A549 (cell line): ENCODE results near the gene SMG9. TPM values are rescaled to one million over a fixed set of nuclear protein-coding genes. Genes with fewer than 3 reads are reported as not detected.

Experiments used
- ATAC-seq, 2 experiments: fragments of 200-7000 bp in 1 of 2; fragments of >200 bp in 1 of 2; cut with Nextera tagmentation in 1 of 2; cut with Tn5 transposase in 1 of 2; 3 replicates each; pipeline versions ENCODE4 v1.8.0 to v1.9.1; 2018 to 2020; ENCODE audit warnings: mild to moderate bottlenecking in 1 of 2, moderate library complexity in 1 of 2
- CTCF ChIA-PET: fragments of 300-600 bp; sonication (Branson Sonifier 250); formaldehyde crosslinking; extraction: SDS; loops from one replicate; lab custom pipeline; 2021; ENCODE audit warnings: antibody characterized with exemption, inconsistent platforms; lab: Yijun Ruan, JAX
- POLR2A ChIA-PET: fragments of 350-600 bp; formaldehyde crosslinking; extraction: SDS; loops from one replicate; lab custom pipeline; 2021; ENCODE audit warnings: antibody characterized with exemption, inconsistent platforms; lab: Yijun Ruan, JAX
- DNase-seq, 2 experiments: peaks; one replicate each; pipeline versions ENCODE4 v3.0.0 to v3.0.0-alpha.2; 2011 to 2016; ENCODE audit warnings: low read depth in 1 of 2, low spot score in 1 of 2
- FAIRE-seq: peaks from 2 replicates; lab custom pipeline; 2011; peaks lifted over from hg19 to GRCh38; lab: Jason Lieb, UNC
- H3K27ac ChIP-seq, 2 experiments: fragments of >200 bp; sonication (Bioruptor Twin); formaldehyde crosslinking; 3 replicates each; pipeline ENCODE4 v1.5.1; 2016 to 2017
- H3K4me1 ChIP-seq: fragments of >200 bp; sonication (Bioruptor Twin); formaldehyde crosslinking; 3 replicates; pipeline ENCODE4 v1.6.1; 2016
- H3K4me2 ChIP-seq: fragments of >200 bp; sonication (Bioruptor Twin); formaldehyde crosslinking; 3 replicates; pipeline ENCODE4 v1.6.1; 2016
- H3K4me3 ChIP-seq: fragments of >200 bp; sonication (Bioruptor Twin); formaldehyde crosslinking; 3 replicates; pipeline ENCODE4 v1.5.1; 2016
- H3K9me3 ChIP-seq: fragments of >200 bp; sonication (Bioruptor Twin); formaldehyde crosslinking; 3 replicates; pipeline ENCODE4 v1.6.1; 2016
- CEBPB ChIP-seq, 2 experiments: fragments of >200 bp in 1 of 2; sonication (Bioruptor Twin) in 1 of 2; formaldehyde crosslinking in 1 of 2; IDR thresholded peaks; 2 replicates each; pipeline ENCODE4 v1.6.1; 2012 to 2016
- CHD2 ChIP-seq: fragments of 150-350 bp; IDR thresholded peaks from 2 replicates; pipeline ENCODE4 v1.6.1; 2014; ENCODE audit warnings: low read length; ENCODE audit not compliant: partially characterized antibody
- CTCF ChIP-seq: fragments of >200 bp; sonication (Bioruptor Twin); formaldehyde crosslinking; IDR thresholded peaks from 3 replicates; pipeline ENCODE4 v1.5.1; 2016
- EHF ChIP-seq: fragments of 250-450 bp; sonication (Bioruptor Pico); IDR thresholded peaks from 2 replicates; pipeline ENCODE4 v1.5.0; 2020; ENCODE audit warnings: mild to moderate bottlenecking
- ELK1 ChIP-seq: fragments of 150-350 bp; IDR thresholded peaks from 2 replicates; pipeline ENCODE4 v1.6.1; 2014; ENCODE audit warnings: low read depth, mild to moderate bottlenecking, low read length
- FOXS1 ChIP-seq: fragments of 250-450 bp; sonication (Bioruptor Pico); IDR thresholded peaks from 2 replicates; pipeline ENCODE4 v1.5.0; 2020; ENCODE audit warnings: mild to moderate bottlenecking, moderate library complexity
- HOXA7 ChIP-seq: fragments of 250-450 bp; sonication (Bioruptor Pico); IDR thresholded peaks from 2 replicates; pipeline ENCODE4 v1.5.0; 2020; ENCODE audit warnings: mild to moderate bottlenecking, moderate library complexity
- HOXB5 ChIP-seq: fragments of 250-450 bp; sonication (Bioruptor Pico); IDR thresholded peaks from 2 replicates; pipeline ENCODE4 v1.5.0; 2020; ENCODE audit warnings: mild to moderate bottlenecking, moderate library complexity
- KDM5A ChIP-seq: fragments of 200-600 bp; sonication (generic); IDR thresholded peaks from 2 replicates; pipeline ENCODE4 v1.6.1; 2016; ENCODE audit warnings: antibody characterized with exemption, mild to moderate bottlenecking
- MAX ChIP-seq: IDR thresholded peaks from 2 replicates; pipeline ENCODE4 v1.6.1; 2012
- MYC ChIP-seq: IDR thresholded peaks from 2 replicates; pipeline ENCODE4 v1.6.1; 2012; ENCODE audit warnings: mild to moderate bottlenecking, inconsistent platforms, low read length, improper control_type of control experiment, borderline replicate concordance
- PHF8 ChIP-seq: fragments of 200-600 bp; sonication (generic); IDR thresholded peaks from 2 replicates; pipeline ENCODE4 v1.6.1; 2016; ENCODE audit warnings: low read depth, mild to moderate bottlenecking, antibody characterized with exemption, moderate library complexity, borderline replicate concordance
- POLR2A ChIP-seq: IDR thresholded peaks from 2 replicates; pipeline ENCODE4 v1.6.1; 2012; ENCODE audit warnings: mild to moderate bottlenecking, low read length
- POLR2AphosphoS2 ChIP-seq: conservative IDR thresholded peaks from 2 replicates; pipeline ENCODE4 v1.6.1; 2012; ENCODE audit warnings: low read length, improper control_type of control experiment, inconsistent platforms
- RAD21 ChIP-seq, 2 experiments: fragments of >200 bp in 1 of 2; sonication (Bioruptor Twin) in 1 of 2; formaldehyde crosslinking in 1 of 2; IDR thresholded peaks in 1 of 2; conservative IDR thresholded peaks in 1 of 2; 2 replicates in 1 of 2; 3 replicates in 1 of 2; pipeline ENCODE4 v1.6.1; 2012 to 2018; ENCODE audit warnings: inconsistent platforms in 1 of 2
- RARB ChIP-seq: fragments of 250-450 bp; sonication (Bioruptor Pico); IDR thresholded peaks from 2 replicates; pipeline ENCODE4 v1.8.0; 2021; ENCODE audit warnings: mild to moderate bottlenecking, moderate library complexity
- SMC3 ChIP-seq: fragments of >200 bp; sonication (Bioruptor Twin); formaldehyde crosslinking; IDR thresholded peaks from 3 replicates; pipeline ENCODE4 v1.6.1; 2018; ENCODE audit warnings: inconsistent platforms
- SREBF2 ChIP-seq: fragments of 450-650 bp; IDR thresholded peaks from 2 replicates; pipeline ENCODE4 v1.6.1; 2014; ENCODE audit warnings: mild to moderate bottlenecking, moderate library complexity
- ZFP36 ChIP-seq: fragments of 450-650 bp; IDR thresholded peaks from 2 replicates; pipeline ENCODE4 v1.6.1; 2014; ENCODE audit warnings: borderline replicate concordance; ENCODE audit not compliant: partially characterized antibody
- ZNF302 ChIP-seq: fragments of 250-450 bp; sonication (Bioruptor Pico); IDR thresholded peaks from 2 replicates; pipeline ENCODE4 v1.9.0; 2021; ENCODE audit warnings: inconsistent platforms, mild to moderate bottlenecking, moderate library complexity
- WGBS: methylation state at CpG from one replicate; pipeline ENCODE4 v1.1.6; 2017; ENCODE audit errors: missing lambda C conversion rate; 5-methylcytosine and 5-hydroxymethylcytosine counted together
- polyA plus RNA-seq, 4 experiments: library from polyadenylated mRNA; depleted of rRNA in 3 of 4; stranded (reverse); fragments of >200 nt; fragmentation: RNase III in 1 of 4; extraction: RNeasy Plus Mini Kit Qiagen cat#74134 plus additional on column Dnase treatment in 1 of 4; gene quantifications; 2 replicates in 3 of 4; 3 replicates in 1 of 4; pipeline ENCODE4 v1.2.3, GENCODE V29; 2011 to 2017
- TF ChIP-seq, protein P1 (sequence below): fragments of 200-600 bp; sonication (generic); IDR thresholded peaks from 2 replicates; pipeline ENCODE4 v1.6.1; 2016; ENCODE audit warnings: antibody characterized with exemption, mild to moderate bottlenecking, moderate library complexity
- TF ChIP-seq, protein P2 (sequence below): fragments of 250-450 bp; sonication (Bioruptor Pico); IDR thresholded peaks from 2 replicates; pipeline ENCODE4 v1.5.0; 2021; ENCODE audit warnings: mild to moderate bottlenecking, moderate library complexity, borderline replicate concordance

Gene SMG9
- polyA plus RNA-seq, 2 of the 4 experiments (the other 2 are of a cell fraction), result 14.2 to 44.2 TPM

DNA sequence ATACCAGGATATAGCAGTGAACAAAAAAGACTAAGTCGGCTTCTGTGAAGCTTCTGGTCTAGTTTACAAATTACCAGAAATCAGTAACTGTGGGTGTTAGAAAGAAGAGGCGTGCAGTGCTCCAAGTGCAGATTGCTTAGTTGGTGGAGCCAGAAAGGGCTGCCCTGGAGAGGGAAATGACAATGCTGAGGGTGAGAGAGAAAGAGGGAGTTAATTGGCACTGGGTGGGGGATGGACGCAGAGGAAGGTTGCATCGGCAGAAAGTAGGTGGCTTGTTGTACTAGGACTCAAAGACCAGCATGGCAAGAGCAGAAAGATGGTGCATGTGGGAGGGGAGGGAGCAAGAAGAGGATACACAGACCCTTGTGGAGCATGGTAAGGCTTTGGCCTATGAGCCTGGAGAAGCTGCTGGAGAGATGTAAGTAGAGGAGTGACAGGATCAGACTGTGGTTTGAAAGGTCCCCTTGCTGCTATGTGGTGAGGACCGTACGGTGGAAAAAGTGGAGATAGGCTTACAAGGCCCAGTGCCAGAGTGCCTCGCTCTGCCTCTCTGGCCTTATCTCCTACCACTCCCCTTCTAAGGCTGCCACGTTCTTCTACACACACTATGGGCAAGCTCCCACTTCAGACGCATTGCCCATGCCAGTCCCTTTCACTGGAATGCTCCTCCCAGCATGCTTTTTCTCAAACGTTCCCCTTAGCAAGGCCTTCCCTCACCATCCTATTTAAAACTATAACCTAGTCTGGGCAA, 13.5 kb downstream of the SMG9 start:
- ATAC-seq (no peak), DNase-seq (no peak), FAIRE-seq (no peak)
- Histone ChIP-seq H3K9me3 (no peaks in the 10 kb centered on the region), H3K4me1 (peaks cover 28% of the 10 kb centered on the region), H3K4me2 (no peak overlapping the region), H3K27ac (no peak overlapping the region; a peak in 1 of 6 replicates), H3K4me3 (no peak overlapping the region)
- WGBS, result 91% methylated on average over 10 of the region's 10 CpGs
- TF ChIP-seq KDM5A, result no peak
- TF ChIP-seq, protein P1, sequence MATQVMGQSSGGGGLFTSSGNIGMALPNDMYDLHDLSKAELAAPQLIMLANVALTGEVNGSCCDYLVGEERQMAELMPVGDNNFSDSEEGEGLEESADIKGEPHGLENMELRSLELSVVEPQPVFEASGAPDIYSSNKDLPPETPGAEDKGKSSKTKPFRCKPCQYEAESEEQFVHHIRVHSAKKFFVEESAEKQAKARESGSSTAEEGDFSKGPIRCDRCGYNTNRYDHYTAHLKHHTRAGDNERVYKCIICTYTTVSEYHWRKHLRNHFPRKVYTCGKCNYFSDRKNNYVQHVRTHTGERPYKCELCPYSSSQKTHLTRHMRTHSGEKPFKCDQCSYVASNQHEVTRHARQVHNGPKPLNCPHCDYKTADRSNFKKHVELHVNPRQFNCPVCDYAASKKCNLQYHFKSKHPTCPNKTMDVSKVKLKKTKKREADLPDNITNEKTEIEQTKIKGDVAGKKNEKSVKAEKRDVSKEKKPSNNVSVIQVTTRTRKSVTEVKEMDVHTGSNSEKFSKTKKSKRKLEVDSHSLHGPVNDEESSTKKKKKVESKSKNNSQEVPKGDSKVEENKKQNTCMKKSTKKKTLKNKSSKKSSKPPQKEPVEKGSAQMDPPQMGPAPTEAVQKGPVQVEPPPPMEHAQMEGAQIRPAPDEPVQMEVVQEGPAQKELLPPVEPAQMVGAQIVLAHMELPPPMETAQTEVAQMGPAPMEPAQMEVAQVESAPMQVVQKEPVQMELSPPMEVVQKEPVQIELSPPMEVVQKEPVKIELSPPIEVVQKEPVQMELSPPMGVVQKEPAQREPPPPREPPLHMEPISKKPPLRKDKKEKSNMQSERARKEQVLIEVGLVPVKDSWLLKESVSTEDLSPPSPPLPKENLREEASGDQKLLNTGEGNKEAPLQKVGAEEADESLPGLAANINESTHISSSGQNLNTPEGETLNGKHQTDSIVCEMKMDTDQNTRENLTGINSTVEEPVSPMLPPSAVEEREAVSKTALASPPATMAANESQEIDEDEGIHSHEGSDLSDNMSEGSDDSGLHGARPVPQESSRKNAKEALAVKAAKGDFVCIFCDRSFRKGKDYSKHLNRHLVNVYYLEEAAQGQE, result no peak
- no peak for TF ChIP-seq SMC3
- no peak for TF ChIP-seq ELK1
- TF ChIP-seq POLR2AphosphoS2, result no peak
- TF ChIP-seq, protein P2, sequence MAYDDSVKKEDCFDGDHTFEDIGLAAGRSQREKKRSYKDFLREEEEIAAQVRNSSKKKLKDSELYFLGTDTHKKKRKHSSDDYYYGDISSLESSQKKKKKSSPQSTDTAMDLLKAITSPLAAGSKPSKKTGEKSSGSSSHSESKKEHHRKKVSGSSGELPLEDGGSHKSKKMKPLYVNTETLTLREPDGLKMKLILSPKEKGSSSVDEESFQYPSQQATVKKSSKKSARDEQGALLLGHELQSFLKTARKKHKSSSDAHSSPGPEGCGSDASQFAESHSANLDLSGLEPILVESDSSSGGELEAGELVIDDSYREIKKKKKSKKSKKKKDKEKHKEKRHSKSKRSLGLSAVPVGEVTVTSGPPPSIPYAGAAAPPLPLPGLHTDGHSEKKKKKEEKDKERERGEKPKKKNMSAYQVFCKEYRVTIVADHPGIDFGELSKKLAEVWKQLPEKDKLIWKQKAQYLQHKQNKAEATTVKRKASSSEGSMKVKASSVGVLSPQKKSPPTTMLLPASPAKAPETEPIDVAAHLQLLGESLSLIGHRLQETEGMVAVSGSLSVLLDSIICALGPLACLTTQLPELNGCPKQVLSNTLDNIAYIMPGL (CRISPR knock-in tag), result no peak
- no peak for TF ChIP-seq PHF8
- TF ChIP-seq RARB (CRISPR knock-in tag), result no peak
- TF ChIP-seq POLR2A, result no peak
- CTCF ChIA-PET, result interaction anchor here (0.9 to 19.0 kb wide), 5 partner anchors 12 to 73 kb away, joined by 3 to 340 read pairs (median 4); partner anchors contain the start of gene SMG9
- POLR2A ChIA-PET, result interaction anchor here (1.5 to 3.9 kb wide), 2 partner anchors 13 to 73 kb away, joined by 5 to 9 read pairs; partner anchors contain the start of gene SMG9

DNA sequence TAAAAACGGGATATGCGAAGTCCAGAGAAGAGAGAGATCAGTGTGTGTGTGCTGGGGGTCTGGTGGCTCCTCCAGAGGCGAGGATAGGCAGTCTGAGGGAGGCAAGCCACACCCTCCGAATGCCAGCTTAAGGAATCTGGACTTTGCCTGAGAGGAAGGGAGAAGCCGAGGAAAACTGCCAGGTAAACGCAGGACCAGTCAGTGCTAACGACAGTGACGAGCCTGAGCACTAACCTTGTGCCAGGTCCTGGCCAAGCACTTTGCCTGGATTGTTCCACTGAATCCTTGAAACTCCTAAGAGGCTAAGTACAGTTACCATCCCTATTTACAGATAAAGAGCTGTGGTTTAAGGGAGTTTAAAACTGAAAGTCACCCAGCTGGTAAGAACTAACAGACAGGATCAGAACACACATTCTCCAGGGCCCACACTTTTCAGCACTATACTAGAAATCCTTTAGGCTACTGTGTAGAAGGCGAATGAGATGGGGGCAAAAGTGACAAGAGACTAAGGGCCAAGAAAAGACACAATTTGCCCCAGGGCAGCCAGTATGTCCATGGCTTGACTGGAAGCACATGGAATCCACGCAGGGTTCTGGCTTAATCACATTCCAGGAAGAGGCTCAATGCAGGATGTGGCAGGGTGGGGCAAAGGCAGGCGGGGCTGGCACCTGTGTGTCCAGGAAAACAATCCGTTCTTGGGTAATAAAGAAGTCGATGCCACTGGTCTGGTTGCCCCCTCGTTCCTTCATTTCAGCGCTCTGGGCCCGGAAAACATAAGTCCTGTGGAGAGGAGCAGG, 15.1 kb downstream of the SMG9 start:
- H3K27ac ChIP-seq, result peak overlapping the region; percentile 60 to 73
- H3K9me3 ChIP-seq, result no peaks in the 10 kb centered on the region
- WGBS, result 47% methylated on average over 16 of the region's 16 CpGs
- H3K4me3 ChIP-seq, result no peak overlapping the region
- ChIA-PET POLR2A (interaction anchor here (0.9 to 3.9 kb wide), 4 partner anchors 15 to 71 kb away, joined by 3 to 9 read pairs (median 5); partner anchors contain the start of genes PLAUR and SMG9), CTCF (interaction anchor here (0.9 to 19.0 kb wide), 7 partner anchors 10 to 87 kb away, joined by 3 to 340 read pairs (median 4); partner anchors contain the start of gene SMG9)
- peak overlapping the region; percentile 60 for H3K4me2 ChIP-seq
- FAIRE-seq (peak; percentile 61), DNase-seq (peak in 1 of 2 experiments; percentile 68), ATAC-seq (peak; percentile 39 to 68; a peak in 4 of 6 replicates)
- peaks cover 28% of the 10 kb centered on the region for H3K4me1 ChIP-seq
- no peak; the same call in 1 of the 2 replicates for TF ChIP-seq MYC
- TF ChIP-seq SMC3, result no peak
- TF ChIP-seq MAX, result peak; percentile 49; the same call in 1 of the 2 replicates
- TF ChIP-seq HOXB5, result no peak
- no peak for TF ChIP-seq CEBPB (IDR thresholded peaks at IDR 0.05)
- peak; percentile 29; the same call in 1 of the 2 replicates for TF ChIP-seq FOXS1 (CRISPR knock-in tag)
- TF ChIP-seq EHF, result 0 out of 2 replicates have a peak, but pooled peaks have one; percentile 18
- TF ChIP-seq ZNF302 (CRISPR knock-in tag), result no peak
- no peak for TF ChIP-seq CHD2
- no peak for TF ChIP-seq CTCF
- no peak for TF ChIP-seq HOXA7 (CRISPR knock-in tag)
- no peak for TF ChIP-seq RAD21 (conservative IDR thresholded peaks at IDR 0.05 in 1 of 2, IDR thresholded peaks at IDR 0.05 in 1 of 2)
- TF ChIP-seq, protein P2 (CRISPR knock-in tag), result no peak
- TF ChIP-seq SREBF2, result no peak
- no peak for TF ChIP-seq ZFP36
